Cardiac muscle cell (in vitro differentiated cells and primary cell): Measurements from ENCODE around the gene PEX11B. TPM values are rescaled to one million over a fixed set of nuclear protein-coding genes. Genes with fewer than 3 reads are reported as not detected.

Experiments
- DNase-seq, 2 donors: peaks; one replicate each; pipeline versions ENCODE4 v3.0.0 to v3.0.0-alpha.2; 2010 to 2017; ENCODE audit warnings: low read depth in 1 of 2, low spot score in 1 of 2
- H3K27ac ChIP-seq: fragments of 200-600 bp; sonication (generic); 2 replicates; pipeline ENCODE4 v1.5.1; 2016
- H3K27me3 ChIP-seq: fragments of 200-600 bp; sonication (generic); 2 replicates; pipeline ENCODE4 v1.6.0; 2016; ENCODE audit warnings: control low read depth
- H3K36me3 ChIP-seq: fragments of 200-600 bp; sonication (generic); 2 replicates; pipeline ENCODE4 v1.5.1; 2016; ENCODE audit warnings: control low read depth
- H3K4me1 ChIP-seq: fragments of 200-600 bp; sonication (generic); 2 replicates; pipeline ENCODE4 v1.8.1; 2017; ENCODE audit warnings: low read depth, mild to moderate bottlenecking, mixed run types
- H3K4me3 ChIP-seq: fragments of 200-600 bp; sonication (generic); 2 replicates; pipeline ENCODE4 v1.5.1; 2016; ENCODE audit warnings: mild to moderate bottlenecking
- H3K9me3 ChIP-seq: fragments of 200-600 bp; sonication (generic); 2 replicates; pipeline ENCODE4 v1.5.1; 2017; ENCODE audit warnings: low read depth, mild to moderate bottlenecking, control low read depth
- CTCF ChIP-seq: IDR thresholded peaks from 2 replicates; pipeline ENCODE4 v1.5.1; 2012; ENCODE audit warnings: low read depth, mild to moderate bottlenecking, low read length
- polyA plus RNA-seq: library from polyadenylated mRNA; unstranded; fragments of >200 nt; fragmentation: Nextera tagmentation; extraction: Ambion mirVana; gene quantifications from 2 replicates; pipeline ENCODE4 v1.2.1, GENCODE V29; 2016
- total RNA-seq: library from RNA; depleted of rRNA; stranded (reverse); fragments of >200 nt; gene quantifications from 2 replicates; pipeline ENCODE4 v1.2.3, GENCODE V29; 2016

PEX11B gene
- total and polyA plus RNA-seq, 2 experiments from 2014 or later, result 28.2 to 42.3 TPM

GRCh38 chr1:145912128-145912641, 6.3 kb downstream of the PEX11B start:
- no peak for DNase-seq
- H3K4me3 ChIP-seq, result no peak overlapping the region
- peaks cover 36% of the 10 kb centered on the region for H3K36me3 ChIP-seq
- no peak overlapping the region for H3K27ac ChIP-seq
- peaks cover 8% of the 10 kb centered on the region for H3K4me1 ChIP-seq
- no peaks in the 10 kb centered on the region for H3K27me3 ChIP-seq
- H3K9me3 ChIP-seq, result no peaks in the 10 kb centered on the region
- TF ChIP-seq CTCF, result no peak

GRCh38 chr1:145908653-145909052, 9.9 kb downstream of the PEX11B start:
- H3K27me3 ChIP-seq, result no peaks in the 10 kb centered on the region
- H3K4me1 ChIP-seq, result peaks cover 8% of the 10 kb centered on the region
- peak overlapping the region; percentile 30 for H3K27ac ChIP-seq
- TF ChIP-seq CTCF, result no peak
- H3K4me3 ChIP-seq, result no peak overlapping the region
- H3K36me3 ChIP-seq, result peaks cover 14% of the 10 kb centered on the region
- no peaks in the 10 kb centered on the region for H3K9me3 ChIP-seq
- DNase-seq, result peak in 1 of 2 donors; percentile 49

GRCh38 chr1:145906954-145907753, 11.4 kb downstream of the PEX11B start:
- no peak for TF ChIP-seq CTCF
- Histone ChIP-seq H3K36me3 (peaks cover 11% of the 10 kb centered on the region), H3K9me3 (no peaks in the 10 kb centered on the region), H3K27ac (no peak overlapping the region), H3K4me3 (no peak overlapping the region), H3K4me1 (peaks cover 8% of the 10 kb centered on the region), H3K27me3 (no peaks in the 10 kb centered on the region)
- DNase-seq, result peak in 1 of 2 donors; percentile 38

- no peak for TF ChIP-seq CTCF
- no peak for DNase-seq
- no peaks in the 10 kb centered on the region for H3K36me3 ChIP-seq
Observed at GRCh38 chr1:145901312-145902021, 17.1 kb downstream of the PEX11B start.

GRCh38 chr1:145898756-145899155, 19.8 kb downstream of the PEX11B start:
- no peak overlapping the region for H3K27ac ChIP-seq
- no peak for DNase-seq
- no peak for TF ChIP-seq CTCF
- H3K4me3 ChIP-seq, result no peak overlapping the region
- no peaks in the 10 kb centered on the region for H3K4me1 ChIP-seq
- H3K27me3 ChIP-seq, result no peaks in the 10 kb centered on the region
- H3K36me3 ChIP-seq, result no peaks in the 10 kb centered on the region
- H3K9me3 ChIP-seq, result no peaks in the 10 kb centered on the region

More at GRCh38 chr1:145901312-145902021, 17.1 kb downstream of the PEX11B start:
- H3K4me1 ChIP-seq, result no peaks in the 10 kb centered on the region
- no peaks in the 10 kb centered on the region for H3K27me3 ChIP-seq
- no peak overlapping the region for H3K27ac ChIP-seq
- H3K9me3 ChIP-seq, result no peaks in the 10 kb centered on the region
- H3K4me3 ChIP-seq, result no peak overlapping the region
